Gastrocnemius medialis (tissue), 4 donors: ENCODE results near the gene PKP4. TPM values are rescaled to one million over a fixed set of nuclear protein-coding genes. Genes with fewer than 3 reads are reported as not detected.
A peak's percentile ranks its signal among the peaks of the same experiment; 100 is the strongest.

Experiments used
- ATAC-seq, 2 donors: fragments of 150-250 bp; one replicate each; pipeline ENCODE4 v1.9.1; 2016
- DNase-seq, 2 donors: peaks; one replicate each; pipeline ENCODE4 v3.0.0-alpha.2; 2019
- H3K27ac ChIP-seq, 4 donors: fragments of 200-600 bp; sonication (generic); 1 replicate in 1 of 4; 2 replicates in 3 of 4; pipeline ENCODE4 v1.5.1; 2016 to 2018; ENCODE audit warnings: mild to moderate bottlenecking in 2 of 4, moderate library complexity in 1 of 4
- H3K27me3 ChIP-seq, 3 donors: fragments of 200-600 bp; sonication (generic) in 2 of 3; 1 replicate in 1 of 3; 2 replicates in 2 of 3; pipeline versions ENCODE4 v1.5.1 to v1.6.0; 2016 to 2019; ENCODE audit warnings: mild to moderate bottlenecking in 1 of 3, moderate library complexity in 1 of 3
- H3K36me3 ChIP-seq, 2 donors: fragments of 200-600 bp; sonication (generic) in 1 of 2; one replicate each; pipeline ENCODE4 v1.5.1; 2017 to 2018
- H3K4me1 ChIP-seq, 2 donors: fragments of 200-600 bp; sonication (generic) in 1 of 2; one replicate each; pipeline ENCODE4 v1.5.1; 2016 to 2017; ENCODE audit warnings: mild to moderate bottlenecking in 2 of 2
- H3K4me3 ChIP-seq, 4 donors: fragments of 200-600 bp; sonication (generic) in 3 of 4; 1 replicate in 1 of 4; 2 replicates in 3 of 4; pipeline ENCODE4 v1.5.1; 2016 to 2019; ENCODE audit warnings: mild to moderate bottlenecking in 2 of 4
- H3K9me3 ChIP-seq, 3 donors: fragments of 200-600 bp; sonication (generic) in 2 of 3; 1 replicate in 1 of 3; 2 replicates in 2 of 3; pipeline ENCODE4 v1.5.1; 2016 to 2019
- CTCF ChIP-seq, 5 experiments: fragments of 450-650 bp in 3 of 5; fragments of 200-600 bp in 2 of 5; sonication (generic) in 2 of 5; IDR thresholded peaks in 4 of 5; conservative IDR thresholded peaks in 1 of 5; 1 replicate in 4 of 5; 2 replicates in 1 of 5; pipeline ENCODE4 v1.5.1; 2016 to 2019; ENCODE audit warnings: antibody characterized with exemption in 5 of 5, mild to moderate bottlenecking in 3 of 5, moderate library complexity in 3 of 5
- POLR2A ChIP-seq, 2 donors: fragments of 450-650 bp; IDR thresholded peaks; one replicate each; pipeline ENCODE4 v1.6.1; 2017; ENCODE audit warnings: antibody characterized with exemption in 2 of 2, mild to moderate bottlenecking in 2 of 2, moderate library complexity in 2 of 2
- in situ Hi-C, 4 donors: fragments of 200-750 bp; cut with MboI; loops; one replicate each; pipeline versions ENCODE4 v1.15.0 to v1.8.0; 2017; ENCODE audit warnings: low sequenced_read_pairs in 4 of 4
- intact Hi-C: fragments of 100-400 bp; cut with DNase I; formaldehyde crosslinking; loops from one replicate; pipeline ENCODE4 v1.15.1; 2023; ENCODE audit warnings: low total_unique reads
- total RNA-seq, 4 donors: library from RNA; depleted of rRNA; stranded (reverse); fragments of >200 nt; gene quantifications; one replicate each; pipeline versions ENCODE4 v1.1.0 to v1.2.3, GENCODE V29; 2016

Gene PKP4
- total RNA-seq, 4 donors from 2014 or later = 15.3 to 36.0 (median 25.6) TPM

GRCh38 chr2:158529379-158530259 lies 72.9 kb downstream of the PKP4 start:
- Histone ChIP-seq H3K4me3 (no peak overlapping the region), H3K36me3 (no peaks in the 10 kb centered on the region), H3K9me3 (no peaks in the 10 kb centered on the region), H3K27ac (no peak overlapping the region), H3K4me1 (no peaks in the 10 kb centered on the region), H3K27me3 (no peaks in the 10 kb centered on the region)
- TF ChIP-seq POLR2A (IDR thresholded peaks at IDR 0.05) (no peak), CTCF (IDR thresholded peaks at IDR 0.05 in 4 of 5, conservative IDR thresholded peaks at IDR 0.05 in 1 of 5) (no peak)
- in situ Hi-C loops = no loop called here
- ATAC-seq (no peak), DNase-seq (no peak)
- intact Hi-C loops = no loop called here

- DNase-seq (no peak), ATAC-seq (no peak)
- Histone ChIP-seq H3K9me3 (no peaks in the 10 kb centered on the region), H3K36me3 (no peaks in the 10 kb centered on the region), H3K4me1 (no peaks in the 10 kb centered on the region), H3K27ac (no peak overlapping the region), H3K4me3 (no peak overlapping the region), H3K27me3 (no peaks in the 10 kb centered on the region)
- intact Hi-C loops (no loop called here), in situ Hi-C loops (no loop called here)
- TF ChIP-seq POLR2A (IDR thresholded peaks at IDR 0.05) = no peak
- TF ChIP-seq CTCF (IDR thresholded peaks at IDR 0.05 in 4 of 5, conservative IDR thresholded peaks at IDR 0.05 in 1 of 5) = no peak
Measured at GRCh38 chr2:158530829-158531228, 74.1 kb downstream of the PKP4 start.

GRCh38 chr2:158533009-158533408 lies 76.3 kb downstream of the PKP4 start:
- no peaks in the 10 kb centered on the region for H3K27me3 ChIP-seq
- ATAC-seq = no peak
- no peak overlapping the region for H3K4me3 ChIP-seq
- TF ChIP-seq POLR2A (IDR thresholded peaks at IDR 0.05) (no peak), CTCF (IDR thresholded peaks at IDR 0.05 in 4 of 5, conservative IDR thresholded peaks at IDR 0.05 in 1 of 5) (no peak)
- no peaks in the 10 kb centered on the region for H3K9me3 ChIP-seq
- H3K4me1 ChIP-seq = no peaks in the 10 kb centered on the region
- no peak for DNase-seq
- in situ Hi-C loops = no loop called here
- intact Hi-C loops = no loop called here
- no peaks in the 10 kb centered on the region for H3K36me3 ChIP-seq
- H3K27ac ChIP-seq = no peak overlapping the region

- ATAC-seq (peak in 1 of 2 donors; percentile 33), DNase-seq (no peak)
- intact Hi-C loops = no loop called here
Measured at GRCh38 chr2:158539176-158540005, 82.6 kb downstream of the PKP4 start.

More at GRCh38 chr2:158539176-158540005, 82.6 kb downstream of the PKP4 start:
- Histone ChIP-seq H3K36me3 (no peaks in the 10 kb centered on the region), H3K9me3 (no peaks in the 10 kb centered on the region), H3K4me3 (no peak overlapping the region), H3K27me3 (no peaks in the 10 kb centered on the region), H3K4me1 (peaks cover 0 to 7% of the 10 kb centered on the region in 2 donors), H3K27ac (peak overlapping the region in 3 of 4 donors; percentile 5 to 20 (median 7))
- in situ Hi-C loops = no loop called here
- TF ChIP-seq CTCF (IDR thresholded peaks at IDR 0.05 in 4 of 5, conservative IDR thresholded peaks at IDR 0.05 in 1 of 5) = no peak
- no peak for TF ChIP-seq POLR2A (IDR thresholded peaks at IDR 0.05)
